IPS DF 6.9 (cell line): ENCODE results near the gene KPNA2.
"Not testable (repeated sequence)": the region's sequence is repeated elsewhere in the genome, so short reads cannot be mapped to it uniquely, and the experiment has no call there.

ENCODE experiments used
- DNase-seq: peaks from one replicate; pipeline ENCODE4 v3.0.0-alpha.2; 2013; ENCODE audit warnings: low read depth, low spot score
- H3K27ac ChIP-seq: one replicate; pipeline ENCODE4 v1.5.1; 2013; ENCODE audit warnings: low read length, control low read depth
- H3K27me3 ChIP-seq: 2 replicates; pipeline ENCODE4 v1.6.1; 2013; ENCODE audit warnings: mild to moderate bottlenecking, low read length; ENCODE audit not compliant: control insufficient read depth, insufficient read depth
- H3K36me3 ChIP-seq: 2 replicates; pipeline ENCODE4 v1.6.1; 2013; ENCODE audit warnings: low read length; ENCODE audit not compliant: control insufficient read depth, insufficient read depth
- H3K4me1 ChIP-seq: 2 replicates; pipeline ENCODE4 v1.6.1; 2013; ENCODE audit warnings: low read length; ENCODE audit not compliant: control insufficient read depth, insufficient read depth
- H3K4me3 ChIP-seq: 2 replicates; pipeline ENCODE4 v1.5.1; 2013; ENCODE audit warnings: mild to moderate bottlenecking, low read length
- H3K9me3 ChIP-seq: 2 replicates; pipeline ENCODE4 v1.6.1; 2013; ENCODE audit warnings: low read length, inconsistent platforms; ENCODE audit not compliant: control insufficient read depth, insufficient read depth
- WGBS: extraction: QIAGEN DNeasy Blood & Tissue Kit; methylation state at CpG from one replicate; pipeline ENCODE4 v1.1.7; 2013; ENCODE audit warnings: mixed read lengths, missing lambda C conversion rate; ENCODE audit not compliant: insufficient read length, insufficient coverage; 5-methylcytosine and 5-hydroxymethylcytosine counted together

Gene KPNA2

DNA sequence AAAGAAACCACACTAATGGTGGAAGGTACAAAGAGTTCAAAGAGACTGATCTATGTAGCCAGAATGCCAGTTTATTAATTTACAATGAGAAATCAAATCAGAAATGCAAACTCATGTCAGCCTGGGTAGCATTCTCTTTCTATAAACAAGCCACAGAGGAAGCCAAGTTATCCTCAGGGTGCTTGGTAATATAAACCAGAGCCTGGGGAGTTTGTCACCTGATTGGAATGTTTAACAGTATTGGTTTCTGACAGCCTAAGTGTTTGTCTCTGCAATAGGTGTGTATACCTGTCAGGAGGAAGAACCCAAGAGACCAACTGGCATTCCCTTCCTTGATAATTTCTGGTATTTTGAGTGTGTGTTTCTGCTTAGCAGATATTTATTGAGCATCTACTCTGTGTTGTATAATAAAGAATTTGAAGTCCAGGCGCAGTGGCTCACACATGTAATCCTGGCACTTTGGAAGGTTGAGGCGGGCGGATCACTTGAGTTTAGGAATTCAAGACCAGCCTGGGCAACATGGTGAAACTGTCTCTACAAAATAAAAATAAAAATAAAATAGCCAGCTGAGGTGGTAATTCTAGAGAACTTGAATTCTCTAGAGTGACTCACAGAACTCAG, 36.1 kb upstream of the KPNA2 start:
- Histone ChIP-seq H3K36me3 (no peaks in the 10 kb centered on the region), H3K27ac (no peak overlapping the region), H3K27me3 (no peaks in the 10 kb centered on the region; the same call in 1 of the 2 replicates), H3K4me3 (no peak overlapping the region), H3K4me1 (no peaks in the 10 kb centered on the region), H3K9me3 (no peaks in the 10 kb centered on the region)
- no peak for DNase-seq
- WGBS = no CpG with 5 or more reads among the region's 3 CpGs

DNA sequence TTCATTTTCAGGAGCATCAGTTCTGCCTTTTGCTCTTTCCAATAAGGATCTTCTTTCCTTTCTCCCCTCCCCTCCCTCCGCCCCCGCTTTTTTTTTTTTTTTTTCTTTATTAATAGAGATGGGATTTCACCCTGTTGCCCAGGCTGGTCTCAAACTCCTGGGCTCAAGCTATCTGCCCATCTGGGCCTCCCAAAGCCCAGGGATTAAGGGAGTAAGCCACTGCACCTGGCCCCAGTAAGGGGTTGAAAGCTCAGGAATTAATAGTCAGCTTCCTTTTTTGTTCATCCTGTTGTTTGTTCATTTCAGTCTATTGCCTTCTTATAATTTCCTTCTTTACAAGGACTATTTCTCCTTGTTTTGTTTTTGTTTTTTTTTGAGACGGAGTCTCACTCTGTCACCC, 31.3 kb upstream of the KPNA2 start:
- no peak for DNase-seq
- WGBS = no CpG with 5 or more reads among the region's 3 CpGs
- Histone ChIP-seq H3K27ac (no peak overlapping the region), H3K36me3 (no peaks in the 10 kb centered on the region), H3K27me3 (no peaks in the 10 kb centered on the region), H3K9me3 (no peaks in the 10 kb centered on the region), H3K4me1 (no peaks in the 10 kb centered on the region), H3K4me3 (no peak overlapping the region)

DNA sequence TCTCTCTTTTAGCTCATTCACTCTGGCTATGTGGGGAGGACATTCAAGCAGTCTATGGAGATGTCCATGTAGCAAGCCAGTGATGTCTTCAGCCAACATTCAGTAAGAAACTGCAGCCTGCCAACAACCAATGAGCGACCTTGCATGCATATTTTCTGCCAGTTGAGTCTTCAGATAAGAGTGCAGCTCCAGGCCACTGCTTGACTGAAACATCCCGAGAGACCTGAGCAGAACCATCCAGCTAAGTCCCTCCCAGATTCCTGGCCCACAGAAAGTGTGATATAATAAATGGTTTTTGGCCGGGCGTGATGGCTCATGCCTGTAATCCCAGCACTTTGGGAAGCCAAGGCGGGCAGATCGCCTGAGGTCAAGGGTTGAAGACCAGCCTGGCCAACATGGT, 28.7 kb upstream of the KPNA2 start:
- no peak overlapping the region for H3K27ac ChIP-seq
- no peaks in the 10 kb centered on the region for H3K9me3 ChIP-seq
- no peak for DNase-seq
- no peaks in the 10 kb centered on the region for H3K27me3 ChIP-seq
- no peaks in the 10 kb centered on the region for H3K4me1 ChIP-seq
- no CpG with 5 or more reads among the region's 6 CpGs for WGBS
- no peaks in the 10 kb centered on the region for H3K36me3 ChIP-seq
- H3K4me3 ChIP-seq = no peak overlapping the region

DNA sequence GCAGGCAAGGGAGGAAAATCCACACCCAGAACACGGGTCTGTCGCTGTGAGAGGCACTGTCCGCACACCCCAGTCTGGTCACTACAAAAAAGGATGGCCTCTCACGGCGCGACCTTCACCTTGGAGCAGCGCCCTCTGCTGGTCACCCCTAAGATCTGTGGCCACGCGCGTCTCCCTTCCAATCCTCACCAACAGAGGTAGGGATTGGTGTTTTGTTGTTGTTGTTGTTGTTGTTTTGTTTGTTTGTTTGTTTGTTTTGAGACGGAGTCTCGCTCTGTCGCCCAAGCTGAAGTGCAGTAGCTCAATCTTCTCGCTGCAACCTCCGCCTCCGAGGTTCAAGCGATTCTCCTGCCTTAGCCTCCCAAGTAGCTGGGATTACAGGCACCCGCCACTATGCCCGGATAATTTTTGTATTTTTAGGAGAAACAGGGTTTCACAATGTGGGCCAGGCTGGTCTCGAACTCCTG, 24.3 kb upstream of the KPNA2 start:
- no peak overlapping the region for H3K4me3 ChIP-seq

DNA sequence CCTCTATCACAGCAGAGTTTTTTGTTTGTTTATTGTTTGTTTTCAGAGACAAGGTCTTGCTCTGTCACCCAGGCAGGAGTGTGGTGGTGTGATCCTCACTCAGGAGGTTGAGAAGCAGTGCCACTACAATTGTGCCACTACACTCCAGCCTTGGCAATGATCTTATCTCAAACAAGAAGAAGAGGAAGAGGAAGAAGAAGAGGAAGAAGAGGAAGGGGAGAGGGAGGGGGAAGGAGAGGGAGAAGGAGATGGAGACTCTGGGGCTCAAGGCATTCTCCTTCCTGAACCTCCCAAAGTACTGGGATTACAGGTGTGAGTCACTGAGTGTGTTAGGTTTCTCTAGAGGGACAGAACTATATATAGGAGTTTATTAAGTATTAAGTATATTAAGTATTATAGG, 22.1 kb upstream of the KPNA2 start:
- no peak for DNase-seq
- H3K4me3 ChIP-seq = no peak overlapping the region
- H3K36me3 ChIP-seq = no peaks in the 10 kb centered on the region
- no peaks in the 10 kb centered on the region for H3K9me3 ChIP-seq
- H3K4me1 ChIP-seq = 0 out of 2 replicates have a peak, but pooled peaks cover 1% of the 10 kb centered on the region
- H3K27me3 ChIP-seq = no peaks in the 10 kb centered on the region
- H3K27ac ChIP-seq = no peak overlapping the region

More for the DNA sequence above, 24.3 kb upstream of the KPNA2 start:
- WGBS = no CpG with 5 or more reads among the region's 20 CpGs
- Histone ChIP-seq H3K36me3 (no peaks in the 10 kb centered on the region), H3K27me3 (no peaks in the 10 kb centered on the region), H3K9me3 (no peaks in the 10 kb centered on the region), H3K27ac (no peak overlapping the region), H3K4me1 (0 out of 2 replicates have a peak, but pooled peaks cover 1% of the 10 kb centered on the region)
- DNase-seq = no peak

DNA sequence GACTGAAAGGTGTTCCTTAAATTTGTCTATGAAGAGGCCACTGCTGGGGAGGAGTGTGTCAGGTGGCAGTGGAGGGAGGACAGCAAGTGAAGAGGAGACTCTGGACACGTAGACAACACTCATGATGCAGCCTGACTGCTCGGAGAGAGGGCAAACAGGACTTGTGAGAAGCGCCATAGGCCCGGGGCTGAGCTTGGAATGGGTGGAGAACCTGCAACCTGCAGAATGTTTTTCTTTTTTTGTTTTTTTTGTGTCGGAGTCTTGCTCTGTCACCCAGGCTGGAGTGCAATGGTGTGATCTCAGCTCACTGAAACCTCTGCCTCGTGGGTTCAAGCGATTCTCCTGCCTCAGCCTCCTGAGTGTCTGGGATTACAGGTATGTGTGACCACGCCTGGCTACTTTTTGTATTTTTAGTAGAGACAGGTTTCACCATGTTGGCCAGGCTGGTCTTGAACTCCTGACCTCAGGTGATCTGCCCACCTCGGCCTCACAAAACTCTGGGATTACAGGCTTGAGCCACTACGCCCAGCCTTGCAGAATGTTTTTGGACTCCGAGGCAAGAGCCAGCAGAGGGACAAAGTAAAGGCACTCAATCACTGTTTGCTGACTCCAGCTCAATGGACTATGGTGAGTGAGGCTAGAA, 20.3 kb upstream of the KPNA2 start:
- 0 out of 2 replicates have a peak, but pooled peaks cover 1% of the 10 kb centered on the region for H3K4me1 ChIP-seq
- H3K27ac ChIP-seq = no peak overlapping the region
- no peaks in the 10 kb centered on the region for H3K27me3 ChIP-seq
- no peaks in the 10 kb centered on the region for H3K9me3 ChIP-seq
- no CpG with 5 or more reads among the region's 11 CpGs for WGBS
- H3K36me3 ChIP-seq = no peaks in the 10 kb centered on the region
- no peak for DNase-seq
- no peak overlapping the region for H3K4me3 ChIP-seq

DNA sequence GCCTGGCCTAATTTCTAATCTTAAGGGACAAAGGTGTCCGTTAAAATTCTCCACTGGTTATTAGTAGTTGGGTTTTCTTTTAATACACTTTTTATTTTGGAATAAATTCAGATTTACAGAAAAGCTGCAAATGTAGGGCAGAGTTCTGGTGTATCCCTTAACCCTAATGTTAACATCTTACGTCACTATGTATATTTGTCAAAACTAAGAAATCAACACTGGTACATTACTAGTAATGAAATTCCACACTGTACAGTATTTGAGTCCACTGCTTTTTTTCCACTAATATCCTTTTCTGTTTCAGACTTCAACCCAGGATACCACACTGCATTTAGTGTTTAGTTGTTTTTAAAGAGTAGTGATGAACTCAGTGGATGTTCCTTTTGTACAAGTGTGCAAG, 18.7 kb upstream of the KPNA2 start:
- Histone ChIP-seq H3K36me3 (no peaks in the 10 kb centered on the region), H3K4me1 (0 out of 2 replicates have a peak, but pooled peaks cover 1% of the 10 kb centered on the region), H3K27me3 (no peaks in the 10 kb centered on the region), H3K4me3 (no peak overlapping the region), H3K27ac (no peak overlapping the region), H3K9me3 (no peaks in the 10 kb centered on the region)
- WGBS = no CpG with 5 or more reads among the region's 2 CpGs
- DNase-seq = no peak

DNA sequence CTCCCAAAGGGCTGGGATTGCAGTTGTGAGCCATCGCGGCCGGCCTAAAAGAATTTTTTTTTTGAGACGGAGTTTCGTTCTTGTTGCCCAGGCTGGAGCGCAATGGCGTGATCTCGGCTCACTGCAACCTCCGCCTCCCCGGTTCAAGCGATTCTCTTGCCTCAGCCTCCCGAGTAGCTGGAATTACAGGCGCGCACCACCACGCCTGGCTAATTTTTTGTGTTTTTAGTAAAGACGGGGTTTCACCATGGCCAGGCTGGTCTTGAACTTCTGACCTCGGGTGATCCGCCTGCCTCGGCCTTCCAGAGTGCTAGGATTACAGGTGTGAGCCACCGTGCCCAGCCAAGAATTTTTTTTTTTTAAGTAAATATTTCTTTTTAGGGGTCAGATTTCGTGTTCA, 17.0 kb upstream of the KPNA2 start:
- H3K9me3 ChIP-seq, H3K4me1 ChIP-seq, H3K36me3 ChIP-seq, H3K4me3 ChIP-seq, H3K27ac ChIP-seq, H3K27me3 ChIP-seq, DNase-seq: not testable (repeated sequence)
- WGBS = no CpG with 5 or more reads among the region's 21 CpGs

DNA sequence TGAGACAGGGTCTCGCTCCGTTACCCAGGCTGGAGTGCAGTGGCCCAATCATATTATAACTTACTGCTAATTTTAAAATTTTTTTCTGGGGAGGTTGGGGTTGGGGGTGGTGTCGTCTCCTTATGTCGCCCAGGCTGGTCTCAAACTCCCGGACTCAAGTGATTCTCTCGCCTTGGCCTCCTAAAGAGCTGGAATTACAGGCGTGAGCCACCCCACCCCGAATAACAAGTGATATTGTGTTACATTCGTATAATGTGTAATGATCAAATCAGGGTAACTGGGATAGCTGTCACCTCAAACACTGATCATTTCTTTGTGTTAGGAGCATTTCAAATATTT, 16.2 kb upstream of the KPNA2 start:
- 0 out of 2 replicates have a peak, but pooled peaks cover 1% of the 10 kb centered on the region for H3K4me1 ChIP-seq
- DNase-seq = no peak
- H3K27me3 ChIP-seq = no peaks in the 10 kb centered on the region
- H3K4me3 ChIP-seq = no peak overlapping the region
- H3K9me3 ChIP-seq = no peaks in the 10 kb centered on the region
- H3K36me3 ChIP-seq = no peaks in the 10 kb centered on the region
- H3K27ac ChIP-seq = no peak overlapping the region
- no CpG with 5 or more reads among the region's 9 CpGs for WGBS

DNA sequence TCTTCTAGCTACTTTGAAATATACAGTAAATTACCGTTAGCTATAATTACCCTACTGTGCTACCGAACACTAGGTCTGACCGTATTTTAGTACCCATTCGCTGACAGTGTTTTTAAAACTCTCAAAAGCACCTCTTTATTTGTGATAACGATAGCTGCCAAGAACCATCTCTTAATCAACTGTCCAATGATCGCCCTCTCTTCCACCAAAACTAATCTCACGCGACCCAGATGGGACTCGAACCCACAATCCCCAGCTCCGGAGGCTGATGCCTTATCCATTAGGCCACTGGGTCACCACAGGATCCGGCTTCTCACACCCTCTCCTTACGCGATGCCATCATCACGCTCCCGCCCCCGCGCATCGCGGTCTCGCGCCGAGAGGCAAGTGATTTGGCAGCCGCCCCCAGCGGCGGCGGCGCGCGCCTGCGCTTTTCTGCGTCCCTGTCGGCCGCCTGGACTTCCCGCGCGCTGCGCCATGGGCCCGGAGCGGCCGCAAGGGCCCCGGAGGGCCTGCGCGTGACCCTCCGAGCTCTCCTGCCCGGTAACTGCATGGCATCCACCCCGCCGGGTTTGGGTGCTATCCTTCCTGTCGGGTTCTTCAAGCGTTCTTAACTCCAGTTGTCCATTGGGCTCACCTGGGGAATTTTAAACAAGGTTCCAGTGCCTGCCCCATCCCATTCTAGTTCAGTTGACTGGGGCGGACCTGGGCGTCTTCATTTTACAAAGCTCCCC, 15.7 kb upstream of the KPNA2 start:
- Histone ChIP-seq H3K9me3 (no peaks in the 10 kb centered on the region), H3K27ac (no peak overlapping the region), H3K4me1 (0 out of 2 replicates have a peak, but pooled peaks cover 1% of the 10 kb centered on the region), H3K4me3 (peak overlapping the region; percentile 54; the same call in 1 of the 2 replicates), H3K27me3 (no peaks in the 10 kb centered on the region), H3K36me3 (no peaks in the 10 kb centered on the region)
- peak; percentile 92 for DNase-seq
- WGBS = no CpG with 5 or more reads among the region's 51 CpGs
